Neural cell (in vitro differentiated cells): ENCODE measurements around the gene FAM131B. TPM values are rescaled to one million over a fixed set of nuclear protein-coding genes. Genes with fewer than 3 reads are reported as not detected.

Source experiments
- H2AFZ ChIP-seq: fragments of 200-600, 300-800 bp; sonication (generic), shearing (Covaris generic); 2 replicates; pipeline ENCODE4 v1.6.0; 2014; ENCODE audit warnings: low read depth, mild to moderate bottlenecking, antibody characterized with exemption, low read length, moderate library complexity
- H3F3A ChIP-seq: fragments of 200-600 bp; shearing (Covaris generic); 2 replicates; pipeline ENCODE4 v1.6.1; 2016; ENCODE audit warnings: mild to moderate bottlenecking, moderate library complexity, mixed read lengths, antibody characterized with exemption, low read length; ENCODE audit not compliant: insufficient read depth, poor library complexity, severe bottlenecking
- H3K27ac ChIP-seq: fragments of 200-600, 300-800 bp; sonication (generic), shearing (Covaris generic); 2 replicates; pipeline ENCODE4 v1.5.1; 2014; ENCODE audit warnings: mild to moderate bottlenecking, low read length, moderate library complexity
- H3K27me3 ChIP-seq: fragments of 300-800, 200-600 bp; sonication (generic), shearing (Covaris generic); 2 replicates; pipeline ENCODE4 v1.6.0; 2014; ENCODE audit warnings: mild to moderate bottlenecking, low read depth, low read length, moderate library complexity; ENCODE audit not compliant: insufficient read depth
- H3K36me3 ChIP-seq: fragments of 300-800, 200-600 bp; sonication (generic), shearing (Covaris generic); 2 replicates; pipeline ENCODE4 v1.5.1; 2014; ENCODE audit warnings: mild to moderate bottlenecking, antibody characterized with exemption, low read length, moderate library complexity; ENCODE audit not compliant: insufficient read depth
- H3K4me2 ChIP-seq: fragments of 300-800, 200-600 bp; sonication (generic), shearing (Covaris generic); 2 replicates; pipeline ENCODE4 v1.6.0; 2014; ENCODE audit warnings: mild to moderate bottlenecking, low read length
- H3K4me3 ChIP-seq: fragments of 300-800, 200-600 bp; sonication (generic), shearing (Covaris generic); 2 replicates; pipeline ENCODE4 v1.5.1; 2014; ENCODE audit warnings: mild to moderate bottlenecking, low read length, moderate library complexity
- H3K79me2 ChIP-seq: fragments of 200-600 bp; shearing (Covaris generic); replicated peaks from 2 replicates; pipeline ENCODE4 v1.6.0; 2014; ENCODE audit warnings: mild to moderate bottlenecking, low read length, moderate library complexity; ENCODE audit not compliant: insufficient read depth
- H3K9ac ChIP-seq: fragments of 300-800, 200-600 bp; sonication (generic), shearing (Covaris generic); 2 replicates; pipeline ENCODE4 v1.6.1; 2016; ENCODE audit warnings: mild to moderate bottlenecking, low read length, mixed read lengths
- H3K9me2 ChIP-seq: fragments of 200-600 bp; shearing (Covaris generic); 2 replicates; pipeline ENCODE4 v1.6.1; 2016; ENCODE audit warnings: mild to moderate bottlenecking, low read length, mixed read lengths; ENCODE audit not compliant: insufficient read depth
- H3K9me3 ChIP-seq: fragments of 200-600, 300-800 bp; sonication (generic), shearing (Covaris generic); 2 replicates; pipeline ENCODE4 v1.6.1; 2016; ENCODE audit warnings: mild to moderate bottlenecking, mixed run types, low read length, moderate library complexity, mixed read lengths
- H4K20me1 ChIP-seq: fragments of 200-600 bp; shearing (Covaris generic); 2 replicates; pipeline ENCODE4 v1.6.1; 2016; ENCODE audit warnings: mild to moderate bottlenecking, mixed run types; ENCODE audit not compliant: insufficient read depth
- CTCF ChIP-seq: fragments of 450-650 bp; IDR thresholded peaks from 2 replicates; pipeline ENCODE4 v1.5.1; 2014; ENCODE audit warnings: antibody characterized with exemption, mild to moderate bottlenecking, moderate library complexity; ENCODE audit not compliant: poor library complexity, severe bottlenecking
- EP300 ChIP-seq: fragments of 450-650 bp; conservative IDR thresholded peaks from 2 replicates; pipeline ENCODE4 v1.6.1; 2014; ENCODE audit warnings: antibody characterized with exemption, mild to moderate bottlenecking, moderate library complexity; ENCODE audit not compliant: poor library complexity, severe bottlenecking
- EZH2 ChIP-seq: fragments of 200-600, 300-800 bp; shearing (Covaris generic), sonication (generic); IDR thresholded peaks from 2 replicates; pipeline ENCODE4 v1.6.1; 2014; ENCODE audit warnings: antibody characterized with exemption, low read length, borderline replicate concordance, mild to moderate bottlenecking; ENCODE audit not compliant: insufficient read depth, poor library complexity, severe bottlenecking
- MXI1 ChIP-seq: fragments of 450-650 bp; conservative IDR thresholded peaks from 2 replicates; pipeline ENCODE4 v1.6.1; 2014; ENCODE audit warnings: antibody characterized with exemption, mild to moderate bottlenecking; ENCODE audit not compliant: poor library complexity, severe bottlenecking
- POLR2AphosphoS5 ChIP-seq: IDR thresholded peaks from 2 replicates; pipeline ENCODE4 v1.6.1; 2012
- RAD21 ChIP-seq: fragments of 450-650 bp; conservative IDR thresholded peaks from 2 replicates; pipeline ENCODE4 v1.6.1; 2014; ENCODE audit warnings: antibody characterized with exemption, mild to moderate bottlenecking, moderate library complexity
- SMC3 ChIP-seq: fragments of 450-650 bp; conservative IDR thresholded peaks from 2 replicates; pipeline ENCODE4 v1.6.1; 2014; ENCODE audit warnings: antibody characterized with exemption, mild to moderate bottlenecking, moderate library complexity; ENCODE audit not compliant: poor library complexity
- TAF1 ChIP-seq: IDR thresholded peaks from 2 replicates; pipeline ENCODE4 v1.6.1; 2012; ENCODE audit warnings: low read depth
- polyA minus RNA-seq: library from RNA; depleted of rRNA, polyadenylated mRNA; stranded (reverse); fragments of >200 nt; gene quantifications from 2 replicates; pipeline ENCODE4 v1.2.3, GENCODE V29; 2014
- polyA plus RNA-seq: library from polyadenylated mRNA; depleted of rRNA; stranded (reverse); fragments of >200 nt; gene quantifications from 2 replicates; pipeline ENCODE4 v1.2.3, GENCODE V29; 2014
- TF ChIP-seq, protein P1 (sequence below): IDR thresholded peaks from 2 replicates; pipeline ENCODE4 v1.6.1; 2012; ENCODE audit warnings: borderline replicate concordance

FAM131B gene
- 45.9 and 58.5 TPM in 2 replicates for polyA plus RNA-seq
- polyA minus RNA-seq = 80.6 and 81.8 TPM in 2 replicates

GRCh38 chr7:143362131-143363015, at the start of gene FAM131B:
Gene FAM131B, minus strand, starts transcription at chr7:143362713. Its CDS starts 110 bp downstream, at chr7:143362603.
- Histone ChIP-seq H4K20me1 (no peaks in the 10 kb centered on the region), H3K27me3 (no peaks in the 10 kb centered on the region), H3K27ac (peak within 1 kb of the TSS; percentile 92), H3K4me3 (peak within 1 kb of the TSS; percentile 97), H3K9me3 (no peaks in the 10 kb centered on the region), H3K9me2 (no peaks in the 10 kb centered on the region), H3K9ac (peak within 1 kb of the TSS; percentile 100), H3F3A (no peaks in the 10 kb centered on the region), H3K4me2 (peak within 1 kb of the TSS; percentile 86), H3K36me3 (no peaks in the 10 kb centered on the region), H2AFZ (peak within 1 kb of the TSS; percentile 98), H3K79me2 (peaks cover 13% of the 10 kb centered on the region)
- TF ChIP-seq EP300 (peak; percentile 17), MXI1 (peak; percentile 11), EZH2 (no peak), SMC3 (no peak), TAF1 (peak; percentile 54), POLR2AphosphoS5 (no peak), CTCF (no peak), RAD21 (no peak)
- TF ChIP-seq, protein P1, sequence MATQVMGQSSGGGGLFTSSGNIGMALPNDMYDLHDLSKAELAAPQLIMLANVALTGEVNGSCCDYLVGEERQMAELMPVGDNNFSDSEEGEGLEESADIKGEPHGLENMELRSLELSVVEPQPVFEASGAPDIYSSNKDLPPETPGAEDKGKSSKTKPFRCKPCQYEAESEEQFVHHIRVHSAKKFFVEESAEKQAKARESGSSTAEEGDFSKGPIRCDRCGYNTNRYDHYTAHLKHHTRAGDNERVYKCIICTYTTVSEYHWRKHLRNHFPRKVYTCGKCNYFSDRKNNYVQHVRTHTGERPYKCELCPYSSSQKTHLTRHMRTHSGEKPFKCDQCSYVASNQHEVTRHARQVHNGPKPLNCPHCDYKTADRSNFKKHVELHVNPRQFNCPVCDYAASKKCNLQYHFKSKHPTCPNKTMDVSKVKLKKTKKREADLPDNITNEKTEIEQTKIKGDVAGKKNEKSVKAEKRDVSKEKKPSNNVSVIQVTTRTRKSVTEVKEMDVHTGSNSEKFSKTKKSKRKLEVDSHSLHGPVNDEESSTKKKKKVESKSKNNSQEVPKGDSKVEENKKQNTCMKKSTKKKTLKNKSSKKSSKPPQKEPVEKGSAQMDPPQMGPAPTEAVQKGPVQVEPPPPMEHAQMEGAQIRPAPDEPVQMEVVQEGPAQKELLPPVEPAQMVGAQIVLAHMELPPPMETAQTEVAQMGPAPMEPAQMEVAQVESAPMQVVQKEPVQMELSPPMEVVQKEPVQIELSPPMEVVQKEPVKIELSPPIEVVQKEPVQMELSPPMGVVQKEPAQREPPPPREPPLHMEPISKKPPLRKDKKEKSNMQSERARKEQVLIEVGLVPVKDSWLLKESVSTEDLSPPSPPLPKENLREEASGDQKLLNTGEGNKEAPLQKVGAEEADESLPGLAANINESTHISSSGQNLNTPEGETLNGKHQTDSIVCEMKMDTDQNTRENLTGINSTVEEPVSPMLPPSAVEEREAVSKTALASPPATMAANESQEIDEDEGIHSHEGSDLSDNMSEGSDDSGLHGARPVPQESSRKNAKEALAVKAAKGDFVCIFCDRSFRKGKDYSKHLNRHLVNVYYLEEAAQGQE = no peak

DNA sequence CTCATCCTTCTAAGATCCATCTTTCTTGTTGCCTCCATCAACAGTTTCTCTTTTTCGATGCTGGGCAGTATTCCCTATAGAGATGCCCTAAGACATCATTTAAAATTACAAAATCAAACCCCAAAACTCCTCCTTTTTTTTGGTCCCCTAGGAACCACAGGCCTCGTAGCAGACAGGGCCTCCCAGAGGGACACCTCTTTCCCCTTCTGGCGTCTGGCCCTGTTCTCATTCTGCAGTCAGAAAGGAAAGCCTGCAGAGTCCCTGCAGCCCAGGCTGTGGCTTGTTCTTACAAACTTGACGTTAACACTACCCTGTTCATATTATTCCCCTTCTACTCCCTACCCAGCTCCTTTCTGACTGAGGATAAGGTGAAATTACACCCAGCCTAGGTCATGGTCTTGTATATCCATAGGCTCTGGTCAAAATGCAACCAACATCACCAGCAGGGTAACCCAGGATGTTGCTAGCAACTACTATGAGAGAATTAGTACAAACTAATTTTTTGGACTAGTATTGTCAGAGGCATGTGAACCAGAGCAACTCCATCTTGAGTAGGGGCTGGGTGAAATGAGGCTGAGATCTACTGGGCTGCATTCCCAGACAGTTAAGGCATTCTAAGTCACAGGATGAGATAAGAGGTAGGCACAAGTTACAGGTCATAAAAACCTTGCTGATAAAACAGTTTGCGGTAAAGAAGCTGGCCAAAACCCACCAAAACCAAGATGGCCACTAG, 49.6 kb upstream of the FAM131B start:
- Histone ChIP-seq H3K9me3 (no peaks in the 10 kb centered on the region), H3F3A (no peaks in the 10 kb centered on the region), H3K27me3 (peaks cover 8% of the 10 kb centered on the region), H3K9me2 (no peaks in the 10 kb centered on the region), H3K27ac (no peak overlapping the region), H3K4me2 (no peak overlapping the region), H3K36me3 (no peaks in the 10 kb centered on the region), H2AFZ (no peak overlapping the region), H3K79me2 (no peaks in the 10 kb centered on the region), H3K4me3 (no peak overlapping the region), H4K20me1 (no peaks in the 10 kb centered on the region), H3K9ac (no peak overlapping the region)
- TF ChIP-seq RAD21 (no peak), CTCF (no peak), MXI1 (no peak), SMC3 (no peak), EZH2 (no peak), EP300 (no peak), TAF1 (no peak), POLR2AphosphoS5 (no peak)
- TF ChIP-seq, protein P1 = no peak
